ENCODE results near the gene DPP6.

DNA sequence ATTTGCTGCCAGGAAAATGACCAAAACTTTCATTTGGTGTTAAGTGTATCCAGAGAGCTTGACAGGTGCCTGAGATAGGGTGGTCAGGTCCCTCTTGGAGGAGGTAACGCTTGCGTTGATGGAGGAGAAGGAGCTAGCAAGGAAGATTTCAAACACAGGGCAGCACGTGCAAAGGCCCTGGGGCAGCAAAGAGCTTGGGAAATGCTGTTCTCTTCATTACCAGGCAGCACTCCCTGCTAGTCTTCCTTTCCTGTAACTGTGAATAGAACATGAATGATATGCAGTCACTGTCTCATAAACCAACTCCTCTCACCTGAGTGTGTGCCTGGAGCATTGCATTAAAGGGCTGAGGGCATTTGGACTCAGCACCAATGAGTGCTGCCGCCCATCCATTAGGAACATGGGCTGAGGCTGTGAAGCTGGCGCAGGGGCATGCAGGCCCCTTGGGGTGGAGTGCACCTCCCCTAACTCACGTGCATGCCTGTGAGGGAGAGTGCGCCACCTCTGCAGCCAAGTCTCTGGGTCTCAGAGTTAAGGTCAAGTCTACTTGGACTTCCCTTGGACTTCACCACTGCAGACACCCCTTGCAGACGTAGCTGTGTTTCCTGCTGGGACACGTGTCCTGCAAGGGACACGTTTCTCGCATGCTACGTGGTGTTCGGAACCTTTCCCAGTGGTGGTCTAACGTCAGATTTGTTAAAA is 813.9 kb downstream of the DPP6 start:
- TF ChIP-seq CTCF (IDR thresholded peaks at IDR 0.05) (no peak), POLR2A (IDR thresholded peaks at IDR 0.05) (no peak)

All from ovary (tissue), 3 donors.